Liver (tissue), 3 donors: ENCODE measurements around the gene TTC7B.

ENCODE experiments used
- ATF3 ChIP-seq: IDR thresholded peaks from 2 replicates; pipeline ENCODE4 v1.6.1; 2016; ENCODE audit warnings: antibody characterized with exemption
- CTCF ChIP-seq: fragments of 150-350 bp; IDR thresholded peaks from 2 replicates; pipeline ENCODE4 v1.5.1; 2017; ENCODE audit warnings: improper control_type of control experiment, low read depth, low read length; ENCODE audit not compliant: missing input control
- EGR1 ChIP-seq, 2 donors: IDR thresholded peaks; 2 replicates each; pipeline ENCODE4 v1.6.1; 2016 to 2018; ENCODE audit warnings: antibody characterized with exemption in 2 of 2, low read depth in 2 of 2
- FOXA1 ChIP-seq: IDR thresholded peaks from 2 replicates; pipeline ENCODE4 v1.6.1; 2016; ENCODE audit warnings: antibody characterized with exemption
- JUND ChIP-seq, 2 donors: IDR thresholded peaks; 2 replicates each; pipeline ENCODE4 v1.6.1; 2016; ENCODE audit warnings: antibody characterized with exemption in 2 of 2
- MAX ChIP-seq: IDR thresholded peaks from 2 replicates; pipeline ENCODE4 v1.6.1; 2016; ENCODE audit warnings: antibody characterized with exemption
- NR2F2 ChIP-seq: IDR thresholded peaks from 2 replicates; pipeline ENCODE4 v1.6.1; 2016; ENCODE audit warnings: antibody characterized with exemption
- RAD21 ChIP-seq, 2 donors: IDR thresholded peaks; 2 replicates each; pipeline ENCODE4 v1.6.1; 2016; ENCODE audit warnings: antibody characterized with exemption in 2 of 2, mild to moderate bottlenecking in 2 of 2
- SP1 ChIP-seq: IDR thresholded peaks from 2 replicates; pipeline ENCODE4 v1.6.1; 2018; ENCODE audit warnings: antibody characterized with exemption, mild to moderate bottlenecking
- TAF1 ChIP-seq: conservative IDR thresholded peaks from 2 replicates; pipeline ENCODE4 v1.6.1; 2016; ENCODE audit warnings: antibody characterized with exemption, mild to moderate bottlenecking
- YY1 ChIP-seq: IDR thresholded peaks from 2 replicates; pipeline ENCODE4 v1.6.1; 2016; ENCODE audit warnings: antibody characterized with exemption, mild to moderate bottlenecking
- ZBTB33 ChIP-seq: IDR thresholded peaks from 2 replicates; pipeline ENCODE4 v1.6.1; 2016; ENCODE audit warnings: antibody characterized with exemption
- donor health status: healthy.
- donor health status: healthy.

- TF ChIP-seq MAX (no peak), CTCF (no peak), JUND (IDR thresholded peaks at IDR 0.05) (no peak), NR2F2 (no peak), EGR1 (IDR thresholded peaks at IDR 0.05; ENCODE audit: low read depth in 2 of 2) (no peak), TAF1 (no peak), RAD21 (IDR thresholded peaks at IDR 0.05) (no peak), FOXA1 (no peak), ATF3 (no peak), ZBTB33 (no peak), SP1 (no peak), YY1 (no peak)
Measured at GRCh38 chr14:90614696-90615516, 201.3 kb downstream of the TTC7B start.
